Bronchus fibroblast of lung (primary cell): ENCODE results near the gene IAPP. TPM values are rescaled to one million over a fixed set of nuclear protein-coding genes. Genes with fewer than 3 reads are reported as not detected.

Experiments used
- total RNA-seq: library from RNA; depleted of rRNA; stranded (reverse); fragments of >200 nt; gene quantifications from 2 replicates; pipeline ENCODE4 v1.2.3, GENCODE V29; 2015

IAPP gene
- not detected in 2 replicates for total RNA-seq

GRCh38 chr12:21372602-21373001 is at the start of gene IAPP:
TSS of gene IAPP (plus strand) at chr12:21372902. CDS start at chr12:21373352, 450 bp downstream.

GRCh38 chr12:21334771-21335325 is 37.9 kb upstream of the IAPP start, which contains the start of gene SLCO1A2:
TSS of gene SLCO1A2 (minus strand) at chr12:21334917. CDS start at chr12:21334647, 270 bp downstream.

Other genes starting within 250 kb of the IAPP start
- gene SLCO1B1, start 241.7 kb upstream of the IAPP start, total RNA-seq, result not detected in 2 replicates
- gene SLCO1A2, start 38.0 kb upstream of the IAPP start, total RNA-seq, result not detected in 2 replicates
- 10.4 and 14.5 TPM in 2 replicates for gene PYROXD1, start 64.8 kb downstream of the IAPP start, total RNA-seq
- 69.6 and 81.7 TPM in 2 replicates for gene RECQL, start 128.7 kb downstream of the IAPP start, total RNA-seq
- 38.8 and 51.1 TPM in 2 replicates for gene GOLT1B, start 128.9 kb downstream of the IAPP start, total RNA-seq
- 1.2 TPM in 2 replicates for gene SPX, start 153.4 kb downstream of the IAPP start, total RNA-seq
- not detected in 2 replicates for gene GYS2, start 231.9 kb downstream of the IAPP start, total RNA-seq